ENCODE data around the gene IQCF5. TPM values are rescaled to one million over a fixed set of nuclear protein-coding genes. Genes with fewer than 3 reads are reported as not detected.

The IQCF5 gene
- total and polyA plus RNA-seq, 2 donors (not counting 3 experiments of a cell fraction or from before 2014, with no cell fraction given), result not detected

- H3K4me2 ChIP-seq (ENCODE audit: insufficient read depth, low read length), result no peak overlapping the region
- ChIA-PET CTCF (no interaction called here), POLR2A (no interaction called here)
- TF ChIP-seq EZH2 (IDR thresholded peaks at IDR 0.05; ENCODE audit: borderline replicate concordance, low read depth, low read length, severe bottlenecking), result no peak
- no peak for TF ChIP-seq CTCF (IDR thresholded peaks at IDR 0.05; ENCODE audit: extremely low read depth in 1 of 2, insufficient read depth in 1 of 2, low read depth in 1 of 2, low read length in 2 of 2)
- TF ChIP-seq JUN (IDR thresholded peaks at IDR 0.05; ENCODE audit: borderline replicate concordance, insufficient read depth, insufficient read length, low read depth), result no peak
- TF ChIP-seq MYC (IDR thresholded peaks at IDR 0.05; ENCODE audit: low read depth, low read length), result no peak
- TF ChIP-seq FOS (IDR thresholded peaks at IDR 0.05; ENCODE audit: borderline replicate concordance, insufficient read depth, low read length), result no peak
- no peak for TF ChIP-seq POLR2AphosphoS5 (IDR thresholded peaks at IDR 0.05; ENCODE audit: insufficient read depth, low read depth, low read length)
- TF ChIP-seq GATA2 (IDR thresholded peaks at IDR 0.05; ENCODE audit: insufficient read depth, insufficient read length, low read depth, low read length), result no peak
- BruUV-seq (replicated peaks), result no TSS peak
- intact Hi-C loops (cut with micrococcal nuclease), result no loop called here
- H3K79me2 ChIP-seq (ENCODE audit: control insufficient read depth, insufficient read depth, low read length), result no peaks in the 10 kb centered on the region
- H2AFZ ChIP-seq (ENCODE audit: low read depth, low read length), result no peak overlapping the region
- dilution Hi-C loops (cut with MboI; ENCODE audit: extremely low pct_ligation_motif_present, low sequenced_read_pairs), result no loop called here
- H3K9me1 ChIP-seq (replicated peaks; ENCODE audit: control insufficient read depth, extremely low read depth, insufficient read depth, low read length), result no peaks in the 10 kb centered on the region
- no peak for FAIRE-seq
- H3K4me3 ChIP-seq (replicated peaks in 1 of 3; ENCODE audit: insufficient read depth in 1 of 3, low read depth in 1 of 3, low read length in 3 of 3), result no peak overlapping the region
- no peak overlapping the region for H3K27ac ChIP-seq (ENCODE audit: insufficient read depth, low read depth, low read length)
- H3K9me3 ChIP-seq (replicated peaks; ENCODE audit: control insufficient read depth, insufficient read depth, low read length), result no peaks in the 10 kb centered on the region
- H3K36me3 ChIP-seq (ENCODE audit: control insufficient read depth in 2 of 2, extremely low read depth in 1 of 2, insufficient read depth in 2 of 2, low read length in 2 of 2), result no peaks in the 10 kb centered on the region
- no peak for DNase-seq (ENCODE audit: low read depth, low spot score)
- H3K4me1 ChIP-seq (ENCODE audit: control insufficient read depth, extremely low read depth, insufficient read depth, low read length), result no peaks in the 10 kb centered on the region
- H4K20me1 ChIP-seq (replicated peaks; ENCODE audit: control insufficient read depth, extremely low read depth, insufficient read depth, low read length), result no peaks in the 10 kb centered on the region
- H3K9ac ChIP-seq (replicated peaks; ENCODE audit: extremely low read depth, insufficient read depth, low read length), result no peak overlapping the region
- peaks cover 0 to 9% of the 10 kb centered on the region in 2 experiments for H3K27me3 ChIP-seq (ENCODE audit: control insufficient read depth in 2 of 2, insufficient read depth in 2 of 2, low read length in 2 of 2)
Measured at GRCh38 chr3:51896607-51897305, 21.4 kb upstream of the IQCF5 start.

All from endothelial cell of umbilical vein (primary cell).